Mammary epithelial cell (primary cell): Measurements from ENCODE around the gene HSPH1.

ENCODE experiments used
- EZH2 ChIP-seq: IDR thresholded peaks from 2 replicates; pipeline ENCODE4 v1.6.1; 2012; ENCODE audit warnings: low read length, inconsistent platforms, borderline replicate concordance
- TF ChIP-seq, protein P1 (sequence below), 2 donors: IDR thresholded peaks in 1 of 2; conservative IDR thresholded peaks in 1 of 2; 2 replicates each; pipeline ENCODE4 v1.5.1; 2011 to 2012; ENCODE audit warnings: inconsistent platforms in 2 of 2, low read length in 2 of 2, mild to moderate bottlenecking in 2 of 2, control low read depth in 1 of 2, low read depth in 1 of 2; ENCODE audit not compliant: insufficient read depth in 1 of 2; ENCODE audit errors: extremely low read depth in 1 of 2

GRCh38 chr13:31092646-31093045 lies 69.1 kb downstream of the HSPH1 start:
- TF ChIP-seq, protein P1, sequence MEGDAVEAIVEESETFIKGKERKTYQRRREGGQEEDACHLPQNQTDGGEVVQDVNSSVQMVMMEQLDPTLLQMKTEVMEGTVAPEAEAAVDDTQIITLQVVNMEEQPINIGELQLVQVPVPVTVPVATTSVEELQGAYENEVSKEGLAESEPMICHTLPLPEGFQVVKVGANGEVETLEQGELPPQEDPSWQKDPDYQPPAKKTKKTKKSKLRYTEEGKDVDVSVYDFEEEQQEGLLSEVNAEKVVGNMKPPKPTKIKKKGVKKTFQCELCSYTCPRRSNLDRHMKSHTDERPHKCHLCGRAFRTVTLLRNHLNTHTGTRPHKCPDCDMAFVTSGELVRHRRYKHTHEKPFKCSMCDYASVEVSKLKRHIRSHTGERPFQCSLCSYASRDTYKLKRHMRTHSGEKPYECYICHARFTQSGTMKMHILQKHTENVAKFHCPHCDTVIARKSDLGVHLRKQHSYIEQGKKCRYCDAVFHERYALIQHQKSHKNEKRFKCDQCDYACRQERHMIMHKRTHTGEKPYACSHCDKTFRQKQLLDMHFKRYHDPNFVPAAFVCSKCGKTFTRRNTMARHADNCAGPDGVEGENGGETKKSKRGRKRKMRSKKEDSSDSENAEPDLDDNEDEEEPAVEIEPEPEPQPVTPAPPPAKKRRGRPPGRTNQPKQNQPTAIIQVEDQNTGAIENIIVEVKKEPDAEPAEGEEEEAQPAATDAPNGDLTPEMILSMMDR (conservative IDR thresholded peaks at IDR 0.05 in 1 of 2, IDR thresholded peaks at IDR 0.05 in 1 of 2; ENCODE audit: extremely low read depth in 1 of 2, insufficient read depth in 1 of 2, low read depth in 1 of 2, low read length in 2 of 2): no peak
- TF ChIP-seq EZH2: no peak
